SJSA1 (cell line): ENCODE data around the gene IFITM10. TPM values are rescaled to one million over a fixed set of nuclear protein-coding genes. Genes with fewer than 3 reads are reported as not detected.

Experiments used
- DNase-seq, 2 experiments: peaks; one replicate each; pipeline ENCODE4 v3.0.0-alpha.2; 2015 to 2020; ENCODE audit warnings: low spot score in 2 of 2, low read depth in 1 of 2
- H3K27ac ChIP-seq: fragments of 250-450 bp; sonication (Bioruptor Pico); 2 replicates; pipeline ENCODE4 v1.5.1; 2020; ENCODE audit warnings: mild to moderate bottlenecking, moderate library complexity
- H3K27me3 ChIP-seq: fragments of 250-450 bp; sonication (Bioruptor Pico); replicated peaks from 2 replicates; pipeline ENCODE4 v1.5.1; 2020; ENCODE audit warnings: mild to moderate bottlenecking, moderate library complexity
- H3K36me3 ChIP-seq: fragments of 250-450 bp; sonication (Bioruptor Pico); 2 replicates; pipeline ENCODE4 v1.5.1; 2020; ENCODE audit warnings: mild to moderate bottlenecking
- H3K4me1 ChIP-seq: fragments of 250-450 bp; sonication (Bioruptor Pico); replicated peaks from 2 replicates; pipeline ENCODE4 v1.6.1; 2021; ENCODE audit warnings: mild to moderate bottlenecking
- H3K4me3 ChIP-seq: fragments of 250-450 bp; sonication (Bioruptor Pico); 2 replicates; pipeline ENCODE4 v1.5.1; 2020; ENCODE audit warnings: mild to moderate bottlenecking
- H3K9me3 ChIP-seq: fragments of 250-450 bp; sonication (Bioruptor Pico); replicated peaks from 2 replicates; pipeline ENCODE4 v1.5.1; 2020; ENCODE audit warnings: mild to moderate bottlenecking
- total RNA-seq: library from RNA; depleted of rRNA; stranded (reverse); fragments of >200 nt; shearing (Covaris generic); gene quantifications from 2 replicates; pipeline ENCODE4 v1.2.3, GENCODE V29; 2014

IFITM10 gene
- total RNA-seq, 1 experiment from 2014 or later, result 0.05 TPM

DNA sequence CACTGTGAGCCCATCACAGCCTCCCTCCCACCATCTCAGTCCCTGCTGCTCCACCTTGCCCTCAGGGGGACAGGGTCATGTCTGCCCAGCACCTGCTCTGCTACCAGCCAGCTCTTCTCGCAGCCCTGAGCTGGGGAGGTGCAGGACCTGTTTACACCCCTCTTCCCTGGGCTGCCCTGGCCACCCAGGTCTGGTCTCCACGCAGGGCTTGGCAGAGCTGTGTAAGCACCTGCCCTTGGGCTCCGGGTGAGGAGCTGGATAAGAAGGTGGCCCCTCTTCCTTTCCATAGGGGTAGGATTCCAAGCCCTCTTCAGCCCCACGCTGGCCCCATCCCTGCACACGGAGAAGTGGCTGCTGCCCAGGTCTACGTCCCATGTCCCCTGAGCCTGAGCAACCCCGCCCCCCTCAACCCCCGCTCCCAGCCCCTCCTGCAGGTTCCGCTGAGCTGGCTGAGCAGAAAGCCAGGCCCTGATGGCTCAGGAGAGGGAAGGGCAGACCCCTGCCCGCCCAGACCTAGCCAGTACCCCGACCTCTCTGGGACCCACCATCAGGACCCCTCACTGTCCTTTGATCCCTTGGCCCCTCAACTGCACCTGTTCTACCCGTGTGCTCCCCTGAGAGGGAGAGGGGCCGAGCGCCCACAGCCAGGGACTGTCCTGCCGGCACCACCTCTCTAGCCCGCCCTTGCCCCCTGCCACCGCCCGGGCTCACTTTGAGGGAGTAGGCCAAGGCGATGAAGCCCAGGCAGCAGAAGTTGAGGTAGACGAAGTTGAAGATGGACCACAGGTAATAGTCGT lies 3.2 kb downstream of the IFITM10 start:
- Histone ChIP-seq H3K36me3 (peaks cover 5% of the 10 kb centered on the region), H3K27me3 (peaks cover 18% of the 10 kb centered on the region), H3K4me3 (no peak overlapping the region), H3K4me1 (peaks cover 31% of the 10 kb centered on the region), H3K27ac (no peak overlapping the region), H3K9me3 (no peaks in the 10 kb centered on the region; the same call in 1 of the 2 replicates)
- no peak for DNase-seq

GRCh38 chr11:1746511-1746931 lies 3.9 kb downstream of the IFITM10 start:
- Histone ChIP-seq H3K4me1 (peaks cover 31% of the 10 kb centered on the region), H3K4me3 (no peak overlapping the region), H3K27me3 (peaks cover 21% of the 10 kb centered on the region), H3K27ac (no peak overlapping the region), H3K9me3 (no peaks in the 10 kb centered on the region; the same call in 1 of the 2 replicates), H3K36me3 (peaks cover 4% of the 10 kb centered on the region; the same call in 1 of the 2 replicates)
- no peak for DNase-seq

GRCh38 chr11:1745701-1746320 lies 4.6 kb downstream of the IFITM10 start:
- Histone ChIP-seq H3K4me1 (peaks cover 27% of the 10 kb centered on the region), H3K36me3 (no peaks in the 10 kb centered on the region), H3K27ac (no peak overlapping the region), H3K27me3 (peaks cover 21% of the 10 kb centered on the region), H3K9me3 (no peaks in the 10 kb centered on the region; the same call in 1 of the 2 replicates), H3K4me3 (no peak overlapping the region)
- no peak for DNase-seq

- Histone ChIP-seq H3K36me3 (no peaks in the 10 kb centered on the region), H3K4me3 (no peak overlapping the region), H3K4me1 (peaks cover 20% of the 10 kb centered on the region), H3K9me3 (no peaks in the 10 kb centered on the region; the same call in 1 of the 2 replicates), H3K27ac (no peak overlapping the region), H3K27me3 (peaks cover 21% of the 10 kb centered on the region)
- DNase-seq, result no peak
These were observed 5.3 kb downstream of the IFITM10 start for GRCh38 chr11:1744891-1745700.

DNA sequence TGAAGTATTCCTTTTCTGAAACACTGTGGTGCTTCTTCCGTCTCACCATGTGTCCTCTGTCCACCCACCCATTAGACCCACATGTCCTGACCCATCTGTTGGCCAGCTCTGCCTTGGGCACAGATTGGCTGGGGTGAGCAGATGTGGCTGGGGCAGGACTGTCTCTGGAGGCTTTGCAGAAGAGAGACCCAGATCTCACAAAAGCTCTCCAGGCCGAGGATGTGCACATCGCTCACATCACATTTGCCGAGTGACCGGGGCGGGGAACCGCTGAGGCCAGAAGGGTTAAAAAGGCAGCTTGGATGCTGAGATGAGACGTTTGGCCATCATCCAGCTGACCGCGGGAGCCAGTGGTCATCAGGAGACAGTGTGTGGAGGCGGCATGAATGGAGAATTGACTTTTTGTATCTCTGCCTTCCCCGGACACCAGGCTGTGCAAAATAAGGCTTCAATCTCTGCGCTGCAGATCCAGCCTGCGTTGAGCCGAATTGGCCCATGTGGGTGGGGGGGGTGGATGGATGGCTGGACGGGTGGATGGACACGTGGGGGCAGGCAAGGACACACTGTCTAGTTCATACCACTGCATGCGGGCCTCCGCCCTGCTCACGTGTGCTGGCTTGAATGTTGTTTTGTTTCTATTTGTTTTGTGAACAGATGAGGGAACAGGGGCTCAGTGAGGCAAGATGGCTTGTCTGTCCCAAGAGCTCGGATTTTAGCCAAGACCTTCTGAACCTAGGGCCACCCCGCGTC lies 6.1 kb downstream of the IFITM10 start:
- DNase-seq, result no peak
- Histone ChIP-seq H3K27ac (no peak overlapping the region), H3K36me3 (no peaks in the 10 kb centered on the region), H3K9me3 (no peaks in the 10 kb centered on the region; the same call in 1 of the 2 replicates), H3K4me1 (peaks cover 12% of the 10 kb centered on the region), H3K4me3 (no peak overlapping the region), H3K27me3 (peaks cover 17% of the 10 kb centered on the region)

DNA sequence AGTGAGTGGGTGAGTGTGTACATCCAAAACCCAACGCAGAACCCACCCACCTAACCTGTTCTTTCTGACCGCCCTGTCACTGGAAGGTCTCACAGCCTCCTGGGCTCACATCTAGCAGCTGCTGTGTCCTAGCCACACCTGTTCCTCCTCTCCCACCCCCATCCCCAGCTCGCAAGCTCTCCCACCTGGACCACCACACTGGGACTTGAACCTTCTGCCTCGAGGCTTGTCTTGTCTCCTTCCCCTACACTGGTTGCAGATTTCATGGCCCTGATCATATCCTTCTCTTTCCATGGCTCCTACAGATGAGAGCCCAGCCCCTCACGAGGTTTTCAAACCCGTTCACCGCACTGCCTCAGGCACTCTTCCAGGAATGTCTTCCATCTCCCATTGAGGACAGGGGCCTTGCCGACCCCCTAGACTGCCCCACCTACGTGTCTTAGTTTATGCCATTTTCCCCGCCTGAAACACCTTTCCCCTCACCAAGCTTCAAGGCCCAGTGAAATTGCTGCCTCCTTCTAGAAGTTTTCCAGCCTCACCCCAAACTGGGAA lies 6.7 kb downstream of the IFITM10 start:
- Histone ChIP-seq H3K4me3 (no peak overlapping the region), H3K4me1 (peaks cover 6% of the 10 kb centered on the region), H3K27me3 (peaks cover 11% of the 10 kb centered on the region), H3K36me3 (no peaks in the 10 kb centered on the region), H3K27ac (no peak overlapping the region), H3K9me3 (no peaks in the 10 kb centered on the region; the same call in 1 of the 2 replicates)
- DNase-seq, result no peak

DNA sequence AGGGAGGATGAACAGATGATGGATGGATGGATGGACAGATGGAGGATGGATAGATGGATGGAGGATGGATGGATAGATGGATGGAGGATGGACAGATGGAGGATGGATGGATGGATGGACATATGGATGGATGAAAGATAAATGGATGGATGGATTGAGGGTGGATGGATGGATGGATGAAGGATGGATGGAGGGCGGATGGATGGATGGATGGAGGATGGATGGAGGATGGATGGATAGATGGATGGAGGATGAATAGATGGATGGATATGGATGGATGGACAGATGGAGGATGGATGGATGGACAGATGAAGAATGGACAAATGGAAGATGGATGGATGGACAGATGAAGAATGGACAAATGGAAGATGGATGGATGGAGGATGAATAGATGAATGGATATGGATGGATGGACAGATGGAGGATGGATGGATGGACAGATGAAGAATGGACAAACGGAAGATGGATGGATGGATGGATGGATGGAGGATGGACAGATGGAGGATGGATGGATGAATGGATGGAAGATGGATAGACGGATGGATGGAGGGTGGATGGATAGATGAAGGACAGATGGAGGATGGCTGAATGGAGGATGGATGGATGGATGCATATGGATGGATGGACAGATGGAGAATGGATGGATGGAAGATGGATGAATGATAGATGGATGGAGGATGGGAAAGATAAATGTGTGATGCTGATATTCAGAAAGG lies 7.4 kb downstream of the IFITM10 start:
- no peaks in the 10 kb centered on the region; the same call in 1 of the 2 replicates for H3K9me3 ChIP-seq
- no peaks in the 10 kb centered on the region for H3K36me3 ChIP-seq
- no peak overlapping the region for H3K27ac ChIP-seq
- no peak for DNase-seq
- H3K4me1 ChIP-seq, result no peaks in the 10 kb centered on the region
- peaks cover 4% of the 10 kb centered on the region for H3K27me3 ChIP-seq
- H3K4me3 ChIP-seq, result no peak overlapping the region

DNA sequence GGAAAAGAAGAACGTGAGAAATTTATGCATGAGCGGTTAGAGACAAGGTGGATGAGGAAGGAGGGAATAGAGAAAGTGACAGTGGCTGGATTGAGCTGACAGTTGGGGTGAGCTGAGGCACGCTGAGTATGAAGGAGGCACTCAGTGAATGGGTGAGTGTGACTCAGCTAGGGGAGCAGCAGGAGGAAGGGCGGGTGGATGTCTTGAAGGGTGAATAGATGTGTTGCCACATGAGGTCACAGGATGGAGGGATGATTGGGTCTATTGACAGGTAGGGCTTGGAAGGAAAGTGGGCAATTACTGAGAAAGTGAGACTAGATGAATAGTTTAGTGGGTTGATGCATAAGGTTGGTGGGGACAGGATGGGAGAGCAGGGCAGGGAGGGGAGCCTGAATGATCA lies 8.0 kb downstream of the IFITM10 start:
- Histone ChIP-seq H3K4me3 (no peak overlapping the region), H3K9me3 (peaks cover 2% of the 10 kb centered on the region), H3K36me3 (no peaks in the 10 kb centered on the region), H3K4me1 (no peaks in the 10 kb centered on the region), H3K27ac (no peak overlapping the region), H3K27me3 (0 out of 2 replicates have a peak, but pooled peaks cover 3% of the 10 kb centered on the region)
- no peak for DNase-seq

DNA sequence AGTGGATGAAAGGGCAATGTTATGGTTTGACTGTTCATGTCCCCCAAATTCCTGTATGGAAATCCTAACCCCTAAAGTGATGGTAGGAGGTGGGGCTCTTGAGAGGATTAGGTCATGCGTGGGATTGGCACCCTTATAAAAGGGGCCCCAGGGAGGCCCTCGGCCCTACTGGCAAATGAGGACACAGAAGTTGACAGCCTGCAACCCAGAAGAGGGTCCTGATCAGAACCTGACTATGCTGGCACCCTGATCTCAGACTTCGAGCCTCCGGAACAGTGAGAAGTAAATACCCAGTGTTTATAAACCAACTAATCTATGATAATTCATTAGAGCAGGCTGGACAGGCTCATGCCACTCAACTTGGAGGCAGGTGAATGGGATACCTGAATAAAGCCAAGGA lies 8.7 kb downstream of the IFITM10 start:
- no peaks in the 10 kb centered on the region for H3K36me3 ChIP-seq
- H3K27ac ChIP-seq, result no peak overlapping the region
- H3K9me3 ChIP-seq, result peaks cover 4% of the 10 kb centered on the region
- no peaks in the 10 kb centered on the region for H3K4me1 ChIP-seq
- DNase-seq, result no peak
- 0 out of 2 replicates have a peak, but pooled peaks cover 3% of the 10 kb centered on the region for H3K27me3 ChIP-seq
- no peak overlapping the region for H3K4me3 ChIP-seq

DNA sequence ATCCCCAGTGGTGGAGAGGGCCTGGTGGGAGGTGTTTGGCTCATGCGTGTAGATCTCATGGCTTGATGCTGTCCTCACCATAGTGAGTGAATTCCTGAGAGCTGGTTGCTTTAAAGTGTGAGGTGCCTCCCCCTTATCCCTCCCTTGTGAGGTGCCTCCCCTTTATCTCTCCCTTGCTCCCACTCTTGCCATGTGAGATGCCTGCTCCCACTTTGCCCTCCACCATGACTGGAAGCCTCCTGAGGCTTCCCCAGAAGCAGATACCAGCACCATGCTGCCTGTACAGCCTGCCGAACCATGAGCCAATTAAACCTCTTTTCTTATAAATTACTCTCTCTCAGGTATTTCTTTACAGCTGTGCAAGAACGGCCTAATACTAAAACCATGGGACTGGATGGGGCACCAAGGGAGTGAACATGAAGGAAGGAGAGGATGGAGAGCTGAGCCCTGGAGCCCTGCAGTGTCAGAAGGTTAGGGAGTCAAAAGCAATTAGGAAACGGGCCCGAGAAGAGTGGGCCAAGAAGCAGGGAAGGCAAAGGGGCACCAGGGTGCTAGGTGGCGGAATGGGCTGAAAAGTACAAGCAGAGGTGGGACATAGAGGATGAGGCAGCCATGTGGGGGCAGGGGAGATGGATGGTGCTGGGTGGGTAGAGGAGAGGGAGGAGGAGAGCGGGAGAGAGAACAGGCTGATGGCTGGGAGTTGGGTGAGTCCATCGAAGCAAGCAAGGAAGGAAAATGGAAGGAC lies 9.4 kb downstream of the IFITM10 start:
- Histone ChIP-seq H3K27ac (no peak overlapping the region), H3K27me3 (0 out of 2 replicates have a peak, but pooled peaks cover 3% of the 10 kb centered on the region), H3K9me3 (peaks cover 8% of the 10 kb centered on the region), H3K36me3 (no peaks in the 10 kb centered on the region), H3K4me1 (no peaks in the 10 kb centered on the region), H3K4me3 (no peak overlapping the region)
- no peak for DNase-seq

DNA sequence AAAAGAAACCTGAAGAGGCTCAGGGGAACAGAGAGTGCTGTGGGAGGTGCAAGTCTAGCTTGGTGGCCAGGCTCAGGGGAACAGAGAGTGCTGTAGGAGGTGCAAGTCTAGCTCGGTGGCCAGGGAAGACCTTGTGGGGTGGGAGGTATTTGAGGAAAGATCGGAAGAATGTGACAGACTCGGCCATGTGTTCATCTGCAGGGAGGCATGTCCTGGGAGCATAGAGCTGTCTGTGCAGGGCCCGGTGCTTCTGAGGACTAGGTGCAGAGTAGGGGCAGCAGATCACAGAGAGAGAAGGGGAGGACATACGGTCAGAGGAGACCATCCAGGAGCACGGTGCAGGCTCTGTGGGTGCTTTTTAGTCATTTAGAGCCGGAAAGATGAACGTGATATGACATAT lies 10.8 kb downstream of the IFITM10 start:
- H3K27ac ChIP-seq, result no peak overlapping the region
- H3K27me3 ChIP-seq, result 0 out of 2 replicates have a peak, but pooled peaks cover 3% of the 10 kb centered on the region
- no peak overlapping the region for H3K4me3 ChIP-seq
- no peak for DNase-seq
- H3K9me3 ChIP-seq, result peaks cover 10% of the 10 kb centered on the region
- no peaks in the 10 kb centered on the region for H3K4me1 ChIP-seq
- H3K36me3 ChIP-seq, result no peaks in the 10 kb centered on the region

GRCh38 chr11:1738380-1738779 lies 12.0 kb downstream of the IFITM10 start:
- Histone ChIP-seq H3K4me1 (no peaks in the 10 kb centered on the region), H3K27me3 (0 out of 2 replicates have a peak, but pooled peaks cover 3% of the 10 kb centered on the region), H3K36me3 (no peaks in the 10 kb centered on the region), H3K4me3 (no peak overlapping the region), H3K9me3 (peaks cover 10% of the 10 kb centered on the region), H3K27ac (no peak overlapping the region)
- DNase-seq, result no peak
